Measurements from ENCODE around the gene PAK1. TPM values are rescaled to one million over a fixed set of nuclear protein-coding genes. Genes with fewer than 3 reads are reported as not detected.

The PAK1 gene
- total and polyA plus RNA-seq, 2 experiments from 2014 or later: 18.4 to 33.1 TPM

DNA sequence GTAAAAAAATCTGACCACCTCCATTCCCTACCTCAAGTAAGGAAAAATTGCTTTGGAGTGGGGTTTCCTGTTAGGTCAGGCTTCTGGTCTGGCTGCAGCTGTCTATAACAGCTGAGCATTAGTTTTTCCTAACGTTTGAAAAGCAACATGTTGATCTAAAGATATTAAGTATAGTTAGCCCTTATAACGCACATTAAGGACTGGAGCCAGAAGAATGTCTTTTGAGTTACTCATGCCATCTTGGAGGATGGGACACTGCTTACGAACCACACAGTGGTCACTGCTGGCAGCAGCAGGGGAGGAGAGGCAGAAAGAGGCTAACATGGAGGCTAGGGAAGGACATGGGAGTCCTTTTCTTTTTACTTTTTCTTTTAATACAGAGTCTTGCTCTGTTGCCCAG is 128.3 kb downstream of the PAK1 start:
- no peak overlapping the region for H3K4me3 ChIP-seq
- no peaks in the 10 kb centered on the region for H3K4me1 ChIP-seq (ENCODE audit: low read depth)
- DNase-seq (ENCODE audit: low read depth in 1 of 2, low spot score in 1 of 2): peak in 1 of 2 donors; percentile 50
- TF ChIP-seq, protein P1, sequence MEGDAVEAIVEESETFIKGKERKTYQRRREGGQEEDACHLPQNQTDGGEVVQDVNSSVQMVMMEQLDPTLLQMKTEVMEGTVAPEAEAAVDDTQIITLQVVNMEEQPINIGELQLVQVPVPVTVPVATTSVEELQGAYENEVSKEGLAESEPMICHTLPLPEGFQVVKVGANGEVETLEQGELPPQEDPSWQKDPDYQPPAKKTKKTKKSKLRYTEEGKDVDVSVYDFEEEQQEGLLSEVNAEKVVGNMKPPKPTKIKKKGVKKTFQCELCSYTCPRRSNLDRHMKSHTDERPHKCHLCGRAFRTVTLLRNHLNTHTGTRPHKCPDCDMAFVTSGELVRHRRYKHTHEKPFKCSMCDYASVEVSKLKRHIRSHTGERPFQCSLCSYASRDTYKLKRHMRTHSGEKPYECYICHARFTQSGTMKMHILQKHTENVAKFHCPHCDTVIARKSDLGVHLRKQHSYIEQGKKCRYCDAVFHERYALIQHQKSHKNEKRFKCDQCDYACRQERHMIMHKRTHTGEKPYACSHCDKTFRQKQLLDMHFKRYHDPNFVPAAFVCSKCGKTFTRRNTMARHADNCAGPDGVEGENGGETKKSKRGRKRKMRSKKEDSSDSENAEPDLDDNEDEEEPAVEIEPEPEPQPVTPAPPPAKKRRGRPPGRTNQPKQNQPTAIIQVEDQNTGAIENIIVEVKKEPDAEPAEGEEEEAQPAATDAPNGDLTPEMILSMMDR (IDR thresholded peaks at IDR 0.05; ENCODE audit: low read depth, low read length): no peak
- no peaks in the 10 kb centered on the region for H3K27me3 ChIP-seq
- H3K27ac ChIP-seq: no peak overlapping the region
- no peaks in the 10 kb centered on the region for H3K9me3 ChIP-seq (ENCODE audit: low read depth)
- peaks cover 6% of the 10 kb centered on the region for H3K36me3 ChIP-seq

DNA sequence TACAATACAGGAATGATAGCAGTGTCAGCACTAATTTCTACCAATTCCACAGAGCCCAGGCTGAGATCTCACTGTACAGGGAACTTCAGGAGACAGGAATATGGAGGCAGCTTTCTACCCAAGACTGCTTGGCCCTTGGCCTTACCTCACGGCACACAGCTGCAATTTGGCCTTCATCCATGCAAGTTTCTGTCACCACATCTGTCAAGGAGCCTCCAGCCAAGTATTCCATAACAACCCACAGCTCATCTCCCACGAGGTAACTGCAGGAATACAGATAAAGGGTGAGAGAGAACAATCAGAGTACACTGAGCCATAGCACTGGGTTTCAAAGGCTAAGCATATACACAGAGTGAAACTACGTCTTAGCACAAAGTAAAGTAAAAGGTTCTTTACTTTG is 133.4 kb downstream of the PAK1 start:
- Histone ChIP-seq H3K27me3 (no peaks in the 10 kb centered on the region), H3K4me1 (ENCODE audit: low read depth) (no peaks in the 10 kb centered on the region), H3K9me3 (ENCODE audit: low read depth) (no peaks in the 10 kb centered on the region), H3K27ac (no peak overlapping the region), H3K36me3 (peaks cover 11% of the 10 kb centered on the region), H3K4me3 (no peak overlapping the region)
- TF ChIP-seq, protein P1 (IDR thresholded peaks at IDR 0.05; ENCODE audit: low read depth, low read length): no peak
- DNase-seq (ENCODE audit: low read depth in 1 of 2, low spot score in 1 of 2): peak in 1 of 2 donors; percentile 72

DNA sequence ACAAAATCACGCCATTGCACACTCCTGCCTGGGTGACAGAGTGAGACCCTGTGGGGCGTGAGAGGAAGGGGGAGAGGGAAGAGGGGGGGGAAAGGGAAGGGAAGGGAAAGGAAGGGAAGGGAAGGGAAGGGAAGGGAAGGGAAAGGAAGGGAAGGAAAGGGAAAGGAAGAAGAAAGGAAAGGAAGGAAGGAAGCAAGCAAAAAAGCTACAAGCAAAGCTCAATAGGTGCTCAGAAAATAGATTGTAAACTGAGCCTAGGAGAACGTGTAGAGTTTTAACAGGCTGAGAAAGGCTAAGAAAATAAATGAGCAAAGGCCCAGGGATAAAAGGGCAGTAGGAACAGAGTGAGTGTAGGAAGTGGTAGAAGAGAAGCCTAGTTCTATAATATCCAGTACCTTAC is 141.6 kb downstream of the PAK1 start:
- Histone ChIP-seq H3K27ac (no peak overlapping the region), H3K4me3 (no peak overlapping the region)
- TF ChIP-seq, protein P1 (IDR thresholded peaks at IDR 0.05; ENCODE audit: low read depth, low read length): no peak

DNA sequence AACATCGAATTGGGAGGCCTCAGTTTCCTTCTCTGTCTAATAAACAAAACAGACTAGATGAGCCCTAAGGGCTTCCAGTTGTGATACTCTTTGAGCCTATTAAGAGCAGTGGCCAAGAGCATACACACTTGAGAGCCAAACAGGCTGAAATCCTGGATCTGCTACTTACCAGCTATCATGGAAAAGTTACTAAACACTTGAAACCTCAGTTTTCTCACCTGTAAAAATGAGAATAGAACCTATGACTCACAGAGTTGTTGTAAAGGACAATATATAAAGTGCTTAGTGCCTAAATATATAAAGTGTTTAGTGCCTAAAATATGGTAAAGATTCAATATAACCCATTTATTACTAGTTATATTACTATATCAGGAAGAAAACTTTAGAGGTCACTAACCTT is 148.7 kb downstream of the PAK1 start:
- Histone ChIP-seq H3K4me1 (ENCODE audit: low read depth) (no peaks in the 10 kb centered on the region), H3K27me3 (no peaks in the 10 kb centered on the region), H3K36me3 (no peaks in the 10 kb centered on the region), H3K4me3 (no peak overlapping the region), H3K9me3 (ENCODE audit: low read depth) (no peaks in the 10 kb centered on the region), H3K27ac (no peak overlapping the region)
- no peak for DNase-seq (ENCODE audit: low read depth in 1 of 2, low spot score in 1 of 2)
- TF ChIP-seq, protein P1 (IDR thresholded peaks at IDR 0.05; ENCODE audit: low read depth, low read length): no peak

More for the DNA sequence above, 141.6 kb downstream of the PAK1 start:
- no peaks in the 10 kb centered on the region for H3K27me3 ChIP-seq
- no peak for DNase-seq (ENCODE audit: low read depth in 1 of 2, low spot score in 1 of 2)
- no peaks in the 10 kb centered on the region for H3K9me3 ChIP-seq (ENCODE audit: low read depth)
- H3K4me1 ChIP-seq (ENCODE audit: low read depth): no peaks in the 10 kb centered on the region
- peaks cover 7% of the 10 kb centered on the region for H3K36me3 ChIP-seq

DNA sequence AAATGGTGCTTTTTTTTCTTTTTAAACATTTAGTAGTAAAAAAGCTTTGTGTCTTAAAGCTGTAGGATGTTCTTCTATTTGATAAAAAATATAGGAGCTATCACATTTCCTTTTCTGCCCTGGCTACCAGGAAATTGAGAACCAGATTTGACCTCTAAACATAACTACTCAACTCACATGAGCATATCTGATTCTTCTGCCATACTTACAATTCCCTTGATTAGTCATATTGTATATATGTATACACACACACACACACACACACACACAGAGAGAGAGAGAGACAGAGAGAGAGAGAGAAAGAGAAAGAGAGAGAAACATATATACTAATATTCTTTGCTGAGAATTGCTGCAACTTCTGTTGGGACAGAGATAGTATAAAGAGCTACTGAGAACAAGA is 149.4 kb downstream of the PAK1 start:
- Histone ChIP-seq H3K4me3 (no peak overlapping the region), H3K4me1 (ENCODE audit: low read depth) (no peaks in the 10 kb centered on the region), H3K9me3 (ENCODE audit: low read depth) (no peaks in the 10 kb centered on the region), H3K27ac (no peak overlapping the region), H3K27me3 (no peaks in the 10 kb centered on the region), H3K36me3 (no peaks in the 10 kb centered on the region)
- TF ChIP-seq, protein P1 (IDR thresholded peaks at IDR 0.05; ENCODE audit: low read depth, low read length): no peak
- no peak for DNase-seq (ENCODE audit: low read depth in 1 of 2, low spot score in 1 of 2)

Data from cardiac muscle cell (in vitro differentiated cells and primary cell).